ENCODE results near the gene CUEDC1.

CUEDC1 gene

DNA sequence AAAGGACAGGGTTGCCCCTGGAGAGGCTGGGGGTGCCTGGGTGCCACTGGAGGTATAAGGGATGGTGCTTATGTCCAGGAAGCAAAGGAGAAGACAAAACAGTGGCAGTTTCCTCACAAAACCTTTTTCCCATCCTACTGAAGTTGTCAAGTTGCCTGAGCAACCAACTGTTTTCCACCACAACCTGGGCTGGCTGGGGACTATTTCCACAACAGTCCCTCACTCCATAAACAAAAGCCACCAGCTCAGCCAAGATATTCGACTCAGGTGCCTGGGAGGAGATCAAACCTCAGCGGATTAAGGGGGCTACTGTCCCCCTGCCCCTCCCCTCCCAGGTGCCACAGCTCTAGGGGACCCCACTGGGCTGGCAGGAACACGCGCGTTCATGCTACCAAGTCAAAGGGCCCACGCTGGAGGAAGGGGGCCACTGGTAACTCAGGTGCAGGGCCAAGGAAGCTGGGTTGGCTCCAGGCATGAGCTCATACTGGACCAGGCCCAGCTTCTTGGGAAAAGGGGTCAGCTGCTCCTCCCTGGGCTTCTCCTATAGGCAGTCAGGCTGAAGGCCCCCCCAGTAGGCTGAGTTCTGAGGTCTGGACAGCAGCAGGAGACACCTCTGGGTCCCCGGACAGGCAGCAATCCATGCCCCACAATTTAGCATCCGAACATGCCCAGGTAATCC, 59.7 kb downstream of the CUEDC1 start:
- no peak for DNase-seq (ENCODE audit: low spot score)

DNA sequence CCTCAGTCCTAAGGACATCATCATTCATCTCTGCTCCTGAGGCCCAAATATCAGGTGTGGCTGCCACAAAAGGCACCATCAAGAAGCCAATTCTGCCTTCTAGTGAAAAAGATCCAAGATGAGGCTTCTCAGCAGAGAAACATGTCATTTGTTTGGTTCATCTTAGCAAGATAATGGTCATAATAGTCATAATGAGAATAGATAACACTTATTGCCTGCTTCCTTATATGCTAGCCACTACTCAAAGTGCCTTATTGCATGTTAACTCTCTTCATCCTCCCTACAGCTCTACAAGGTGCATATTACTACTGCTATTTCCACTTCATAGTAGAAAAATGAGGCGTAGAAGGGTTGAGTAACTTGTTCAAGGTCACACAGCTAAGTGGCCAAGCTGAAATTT, 60.4 kb downstream of the CUEDC1 start:
- DNase-seq (ENCODE audit: low spot score), result no peak

DNA sequence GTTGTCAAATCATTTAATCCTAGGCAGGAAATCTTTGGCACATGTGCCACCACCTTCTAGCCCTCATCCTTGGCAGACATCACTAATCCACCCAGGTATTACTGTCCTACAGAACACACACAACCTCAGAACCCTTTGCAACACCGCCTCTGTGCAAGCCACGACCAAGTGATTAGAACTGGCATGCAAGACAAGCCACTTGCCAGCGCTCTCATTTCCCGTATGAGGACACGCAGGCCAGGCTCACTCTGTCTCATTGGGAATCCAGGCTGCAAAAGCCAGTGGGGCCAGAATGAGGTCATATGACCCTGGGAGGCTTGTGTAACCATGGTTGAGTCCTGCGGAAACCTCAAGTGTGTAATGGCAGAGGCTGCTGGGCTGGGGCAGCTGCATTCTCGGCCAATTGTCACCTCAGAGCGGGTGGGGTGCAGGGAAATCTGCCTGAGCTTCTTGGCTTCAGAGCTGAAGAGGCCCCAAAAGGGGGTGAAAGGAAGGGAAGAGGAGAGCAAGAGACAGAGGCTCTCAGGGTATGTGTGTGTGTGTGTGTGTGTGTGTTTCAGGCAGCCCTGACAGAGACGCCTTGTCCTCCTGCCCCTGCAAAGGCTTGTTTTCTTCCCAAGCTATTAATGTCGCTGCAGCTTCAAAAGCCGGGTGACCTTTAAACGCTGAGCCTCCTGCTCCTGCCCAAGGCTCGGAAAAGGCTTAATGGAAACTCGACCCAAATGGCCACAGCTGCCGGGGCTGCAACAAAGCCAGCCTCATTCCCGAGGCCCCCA, 62.2 kb downstream of the CUEDC1 start:
- DNase-seq (ENCODE audit: low spot score), result peak; percentile 83

DNA sequence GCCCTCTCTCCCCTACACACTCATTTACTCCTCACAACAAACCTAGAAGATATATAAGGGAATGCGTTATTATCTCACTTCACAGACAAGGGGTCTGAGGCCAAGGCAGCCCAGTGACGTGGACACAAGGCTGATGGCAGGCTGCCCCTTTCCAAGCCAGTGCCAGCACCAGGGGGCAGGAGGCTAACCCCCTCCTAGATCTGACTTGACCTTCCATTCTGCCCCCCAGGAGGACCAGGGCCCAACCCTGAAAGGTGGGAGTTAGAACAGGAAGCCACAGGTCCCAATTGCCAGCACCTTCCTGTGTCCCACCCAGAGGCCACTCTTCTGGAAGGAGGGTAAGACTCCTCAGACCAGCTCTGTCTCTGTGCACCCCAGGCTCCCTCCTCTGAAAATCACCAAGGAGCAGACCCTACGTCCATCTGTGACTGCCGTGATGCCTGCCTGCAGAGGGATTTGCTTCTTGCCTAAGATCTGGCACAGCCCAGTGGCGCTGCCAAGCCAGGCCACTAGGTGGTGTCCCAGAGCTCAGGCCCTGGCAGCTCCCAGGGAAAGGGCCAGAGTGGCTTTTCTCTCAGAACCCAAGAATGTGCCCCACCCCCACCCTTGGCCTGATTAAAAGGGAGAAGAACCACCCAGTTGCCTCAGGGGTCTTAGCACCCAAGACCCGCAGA, 62.9 kb downstream of the CUEDC1 start:
- DNase-seq (ENCODE audit: low spot score), result peak; percentile 95

DNA sequence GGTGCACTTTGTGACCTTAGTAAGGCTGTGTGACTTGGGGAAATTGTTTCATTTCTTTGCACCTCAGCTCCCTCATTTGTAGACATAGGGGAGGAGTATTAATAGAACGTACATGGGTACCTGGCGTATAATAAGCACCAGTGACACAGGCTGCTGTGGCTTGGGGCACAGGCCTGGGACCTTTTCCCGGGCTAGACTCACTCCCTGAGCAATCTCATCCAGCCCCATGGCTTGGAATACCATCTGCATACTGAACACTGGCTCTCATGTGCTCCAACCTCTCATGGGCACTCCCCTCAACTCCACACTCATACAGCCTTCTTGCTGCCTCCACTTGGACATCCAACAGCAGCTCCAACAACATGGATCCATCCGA, 64.4 kb downstream of the CUEDC1 start:
- DNase-seq (ENCODE audit: low spot score), result no peak

DNA sequence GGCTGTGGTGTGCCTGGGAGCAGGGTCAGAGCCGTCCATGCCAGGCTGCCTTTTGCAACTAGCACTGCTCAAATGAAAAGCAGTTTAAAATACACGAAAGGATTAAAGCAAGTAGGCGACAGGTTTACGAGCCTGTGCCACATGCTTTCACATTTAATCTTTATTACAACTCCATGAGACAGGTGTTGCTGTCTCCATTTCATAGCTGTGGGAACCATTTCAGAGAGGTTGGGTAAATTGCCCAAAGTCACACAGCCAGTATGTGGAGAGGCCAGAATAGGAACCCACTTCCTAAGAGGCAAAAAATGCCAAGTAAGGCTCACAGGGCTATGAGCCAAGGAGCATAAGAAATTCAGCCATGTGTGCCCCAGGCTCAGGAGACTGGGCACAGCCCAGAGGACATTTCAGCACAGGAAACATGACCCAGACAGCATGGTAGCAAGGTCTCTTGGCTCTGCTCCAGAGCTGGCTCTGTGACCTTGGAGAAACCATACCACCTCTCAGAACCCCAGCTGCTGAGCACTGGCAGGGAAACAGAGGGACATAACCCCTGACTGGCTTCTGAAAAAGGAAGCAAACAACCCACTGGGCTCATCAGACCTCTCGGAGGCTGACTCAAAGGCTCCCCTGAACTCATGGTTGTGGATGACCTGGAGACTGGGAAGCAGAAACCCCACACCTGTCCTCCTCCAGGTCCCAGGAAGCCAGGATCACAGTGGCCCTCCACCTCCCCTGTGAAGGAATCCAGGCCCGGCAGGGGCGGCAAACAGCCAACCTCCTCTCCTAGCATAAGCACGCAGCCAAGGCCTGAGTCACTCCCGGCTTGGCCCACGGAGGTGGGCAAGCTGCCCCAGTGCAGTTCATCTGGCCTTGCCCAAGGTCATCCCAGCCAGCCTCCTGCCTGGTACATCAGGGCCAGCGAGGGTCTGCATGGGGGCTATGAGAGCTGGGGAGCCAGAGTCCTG, 65.0 kb downstream of the CUEDC1 start:
- DNase-seq (ENCODE audit: low spot score), result no peak

DNA sequence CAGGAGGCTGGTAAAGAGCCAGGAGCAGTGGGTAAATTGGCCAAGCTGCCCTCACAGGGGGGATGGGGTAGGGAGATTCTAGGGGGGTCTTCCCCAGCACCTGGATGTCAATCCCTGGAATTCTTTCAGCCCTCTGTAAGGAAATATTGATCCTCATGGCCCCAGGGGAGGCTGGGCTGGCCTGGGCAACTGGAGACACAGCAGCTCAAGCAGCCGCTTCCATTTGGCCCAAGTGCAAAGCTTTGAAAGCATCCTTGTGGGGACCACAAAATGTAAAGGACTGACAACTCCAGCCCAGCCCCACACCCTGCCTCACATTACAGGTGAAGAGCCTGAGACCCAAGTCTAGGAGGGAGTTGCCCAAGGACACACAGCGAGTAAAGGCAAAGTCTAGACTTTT, 66.0 kb downstream of the CUEDC1 start:
- DNase-seq (ENCODE audit: low spot score), result no peak

DNA sequence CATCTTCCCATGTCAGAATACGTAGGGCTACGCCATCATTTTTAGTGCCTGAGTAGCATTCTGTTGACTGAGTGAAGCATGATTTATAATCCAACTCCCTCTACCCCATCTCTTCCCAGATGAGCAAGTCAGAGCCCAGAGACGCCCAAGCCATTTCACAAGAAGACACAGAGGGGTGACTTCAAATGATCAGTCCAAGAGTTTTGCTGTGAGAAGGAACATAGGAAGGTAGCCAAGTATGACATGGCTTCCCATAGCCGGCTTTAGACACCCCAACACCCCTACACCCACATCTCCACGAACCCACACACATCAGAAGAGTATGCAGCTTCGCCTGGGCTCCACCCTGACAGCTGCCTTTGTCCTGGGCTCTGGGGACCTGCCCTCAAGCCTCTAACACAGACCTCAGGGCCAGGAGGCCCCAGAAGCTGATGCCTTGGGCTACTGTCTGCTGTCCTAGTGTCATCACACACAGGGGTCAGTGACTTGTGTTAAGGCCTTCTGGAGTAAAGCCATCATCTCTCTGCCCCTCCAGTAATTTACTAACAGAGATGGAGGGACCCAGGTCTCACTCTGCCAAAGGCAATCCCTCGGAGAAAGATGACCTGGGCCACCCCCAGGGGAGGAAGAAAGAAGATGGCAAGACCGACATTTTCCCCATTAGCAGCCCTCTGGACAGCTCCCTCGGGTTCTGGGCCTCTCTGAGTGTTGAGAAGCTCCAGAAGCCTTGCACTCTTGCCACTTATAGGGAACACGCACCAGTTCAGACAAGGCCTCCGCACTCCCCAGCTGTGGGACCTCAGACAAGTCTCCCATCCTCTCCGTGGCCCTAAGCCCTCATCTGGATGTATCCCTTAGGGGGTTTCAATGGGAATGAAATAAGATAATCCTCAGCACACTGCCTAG, 66.6 kb downstream of the CUEDC1 start:
- no peak for DNase-seq (ENCODE audit: low spot score)

DNA sequence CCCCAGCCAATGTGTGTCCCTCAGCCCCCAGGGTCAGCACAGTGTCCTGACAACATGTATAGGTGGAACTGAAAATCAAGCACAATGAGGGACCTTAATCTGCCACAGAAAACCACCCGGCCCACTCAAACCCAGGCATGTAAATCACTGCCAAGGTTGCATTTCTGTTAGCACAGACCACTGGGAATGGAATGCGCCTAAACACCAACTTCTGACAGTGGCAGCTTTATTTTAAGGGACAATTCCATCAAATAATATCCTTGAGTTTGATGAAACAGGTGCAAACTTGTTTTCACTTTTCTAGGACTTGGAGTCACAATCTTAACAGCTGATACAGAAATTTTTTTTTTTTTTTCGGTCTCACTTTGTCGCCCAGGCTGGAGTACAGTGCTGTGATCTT, 68.1 kb downstream of the CUEDC1 start:
- DNase-seq (ENCODE audit: low spot score), result no peak

DNA sequence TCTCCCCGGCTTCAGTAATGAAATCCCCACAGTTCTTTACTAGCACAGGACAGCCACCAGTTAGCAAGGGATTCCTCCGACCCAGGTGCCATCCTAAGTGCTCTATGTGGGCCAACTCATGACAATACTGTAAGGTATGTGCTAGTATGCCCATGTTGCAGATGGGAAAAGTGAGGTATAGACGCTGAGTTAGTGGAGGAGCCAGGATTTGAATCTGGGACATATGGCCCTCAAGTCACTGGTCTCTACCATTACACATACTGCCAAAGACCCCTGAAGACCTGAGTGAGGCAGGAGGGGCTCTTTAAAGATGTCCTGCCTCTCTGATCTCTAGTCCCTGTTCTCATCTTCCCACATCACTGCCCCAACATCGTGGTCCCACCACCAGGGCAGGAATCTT, 69.2 kb downstream of the CUEDC1 start:
- no peak for DNase-seq (ENCODE audit: low spot score)

DNA sequence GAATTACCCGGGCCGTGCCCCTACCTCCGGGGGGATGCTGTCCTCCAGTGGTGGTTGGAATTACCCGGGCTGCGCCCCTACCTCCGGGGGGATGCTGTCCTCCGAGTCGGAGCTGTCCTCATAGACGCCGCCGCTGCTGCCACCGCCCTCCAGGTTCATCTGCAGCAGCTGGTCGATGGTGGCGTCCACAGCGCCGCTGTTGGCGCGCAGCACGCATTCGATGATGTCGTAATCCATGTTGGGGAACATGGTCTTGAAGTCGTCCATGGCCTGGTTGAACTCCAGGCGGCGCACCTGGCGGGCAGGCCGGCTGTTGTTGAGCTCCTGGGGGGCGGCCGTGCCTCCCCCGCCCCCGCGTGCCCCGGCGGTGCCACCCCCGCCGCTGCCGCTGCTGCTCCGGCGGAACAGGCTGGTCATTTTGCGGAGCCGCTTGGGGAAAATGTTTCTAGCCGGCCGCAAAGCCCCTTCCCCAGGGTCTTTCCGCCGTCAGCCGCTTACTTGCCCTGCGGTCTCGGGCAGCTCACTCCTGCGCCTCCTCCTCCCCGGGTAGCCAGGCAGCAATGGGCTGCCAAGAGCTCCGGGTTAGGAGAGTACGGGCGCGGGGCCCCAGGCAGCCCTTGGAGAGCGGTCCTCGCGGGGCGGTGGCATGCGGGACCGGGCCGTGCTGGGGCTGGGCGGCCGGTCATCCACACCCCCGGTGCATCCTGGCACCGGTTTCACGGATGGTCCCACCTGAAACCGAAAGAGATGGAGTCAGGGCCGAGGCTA, 69.9 kb downstream of the CUEDC1 start:
- DNase-seq (ENCODE audit: low spot score), result no peak

DNA sequence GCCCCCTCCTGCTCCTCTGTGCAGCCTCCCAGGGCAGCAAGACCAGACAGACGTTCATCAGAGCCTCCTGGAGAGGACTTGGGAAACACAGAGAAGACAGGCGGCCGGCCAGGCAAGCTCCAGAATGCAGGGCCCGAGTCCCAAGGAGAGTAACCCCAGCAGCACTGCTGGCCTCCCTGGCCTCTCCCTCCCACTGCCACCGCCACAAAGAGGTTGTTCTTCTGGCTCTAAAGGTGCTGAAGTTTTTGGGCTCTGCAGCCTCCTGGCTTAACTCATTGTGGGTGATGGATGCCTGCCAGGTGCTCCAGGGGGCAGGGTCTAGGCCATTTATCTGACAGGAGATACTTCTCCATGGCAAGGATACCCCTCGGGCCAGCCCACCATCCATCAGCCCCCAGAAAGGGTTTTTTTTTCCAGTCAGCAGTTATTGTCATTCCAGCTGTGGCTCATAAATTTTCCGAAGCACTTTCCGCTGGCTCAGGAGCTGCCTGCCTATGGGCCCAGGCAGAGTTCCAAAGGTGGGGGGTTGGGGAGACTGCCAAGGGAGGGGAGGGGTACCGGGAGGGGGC, 73.3 kb downstream of the CUEDC1 start:
- no peak for DNase-seq (ENCODE audit: low spot score)

DNA sequence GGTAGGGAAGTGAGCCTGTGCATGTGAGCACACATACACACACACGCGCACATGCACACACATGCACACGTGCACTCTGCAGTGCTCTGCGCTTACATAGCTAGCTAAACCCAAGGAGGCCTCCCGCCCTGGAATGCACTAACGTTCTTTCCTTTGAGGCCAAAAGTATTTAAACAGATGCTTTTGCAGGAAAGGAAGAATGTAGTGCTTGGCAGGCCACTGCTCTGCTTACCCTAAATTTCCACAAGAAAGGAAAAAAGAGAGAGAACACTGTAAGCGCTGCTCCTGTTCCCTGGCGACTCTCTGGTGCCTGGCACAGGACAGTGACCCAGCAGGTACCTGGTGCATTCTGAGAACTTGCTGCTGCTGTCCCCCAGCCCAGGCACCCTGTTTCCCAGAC, 74.1 kb downstream of the CUEDC1 start:
- DNase-seq (ENCODE audit: low spot score), result no peak

DNA sequence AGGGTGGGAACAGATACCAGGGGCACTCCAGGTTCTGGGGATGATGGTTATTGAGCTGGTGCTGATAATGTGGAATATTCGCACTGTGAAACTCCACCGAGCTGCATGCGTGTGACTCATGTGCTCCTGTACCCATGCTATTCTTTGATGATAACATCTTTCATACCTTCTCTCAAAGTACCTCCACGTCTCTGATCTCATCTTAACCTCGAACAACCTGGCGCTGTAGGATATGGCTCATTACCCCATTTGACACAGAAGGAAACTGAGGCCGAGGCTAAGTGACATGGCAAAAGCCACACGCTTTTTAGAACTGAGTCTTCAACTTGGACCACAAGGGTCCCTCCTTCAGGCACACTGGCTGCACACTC, 75.1 kb downstream of the CUEDC1 start:
- no peak for DNase-seq (ENCODE audit: low spot score)

DNA sequence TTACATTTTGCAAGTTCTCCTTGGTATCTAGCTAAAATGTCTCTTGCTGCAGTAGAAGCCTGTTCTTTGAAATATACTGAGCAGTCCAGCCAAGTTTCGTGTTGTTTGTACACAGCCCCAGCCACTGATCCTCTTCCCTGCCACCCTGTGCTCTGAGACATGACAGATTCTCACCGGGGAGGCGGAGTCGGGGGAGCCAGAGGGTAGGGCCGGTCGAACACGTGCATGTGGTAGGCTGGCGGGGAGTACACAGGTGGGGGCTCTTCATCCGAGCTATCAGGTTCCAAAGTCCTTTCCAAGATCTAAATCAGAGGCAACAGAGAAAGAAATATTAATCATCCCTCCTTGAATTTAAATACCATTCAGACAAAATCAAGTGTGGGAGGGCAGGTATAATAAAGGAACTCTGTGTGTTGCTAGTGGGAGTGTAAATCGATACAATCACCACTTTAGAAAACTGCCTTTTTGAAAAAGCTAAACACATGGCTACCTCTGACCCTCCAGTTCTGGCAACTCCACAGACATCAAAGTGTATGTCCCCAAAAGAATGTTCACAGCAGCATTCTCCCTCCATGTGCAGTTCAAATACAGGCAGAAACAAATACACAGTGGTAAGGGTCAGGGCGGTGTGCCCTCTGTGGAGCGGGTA, 75.7 kb downstream of the CUEDC1 start:
- no peak for DNase-seq (ENCODE audit: low spot score)

DNA sequence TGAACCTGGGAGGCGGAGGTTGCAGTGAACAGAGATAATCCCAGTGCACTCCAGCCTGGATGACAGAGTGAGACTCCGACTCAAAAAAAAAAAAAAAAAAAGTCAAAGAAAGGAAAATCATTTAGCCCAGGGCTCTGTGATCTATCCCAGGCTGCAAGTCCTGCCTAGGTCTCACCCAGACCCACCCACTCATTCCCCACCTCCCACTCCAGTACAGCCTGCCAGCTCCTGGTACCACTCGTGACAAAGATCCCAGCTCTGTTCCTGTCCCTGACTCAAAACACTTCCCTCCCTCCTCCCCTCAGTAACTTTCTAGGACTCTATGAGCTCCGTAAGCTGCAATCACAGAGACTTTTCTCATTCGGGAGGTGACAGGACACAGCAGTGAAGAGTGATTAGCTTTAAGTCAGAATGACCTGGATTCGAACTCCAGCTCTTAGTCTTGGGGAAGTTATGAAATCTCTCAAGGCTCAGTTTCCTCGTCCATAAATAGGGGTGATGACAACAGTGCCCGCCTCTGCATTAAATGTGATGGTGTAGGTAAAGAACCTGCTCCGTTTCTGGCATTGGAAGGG, 77.3 kb downstream of the CUEDC1 start:
- DNase-seq (ENCODE audit: low spot score), result no peak

DNA sequence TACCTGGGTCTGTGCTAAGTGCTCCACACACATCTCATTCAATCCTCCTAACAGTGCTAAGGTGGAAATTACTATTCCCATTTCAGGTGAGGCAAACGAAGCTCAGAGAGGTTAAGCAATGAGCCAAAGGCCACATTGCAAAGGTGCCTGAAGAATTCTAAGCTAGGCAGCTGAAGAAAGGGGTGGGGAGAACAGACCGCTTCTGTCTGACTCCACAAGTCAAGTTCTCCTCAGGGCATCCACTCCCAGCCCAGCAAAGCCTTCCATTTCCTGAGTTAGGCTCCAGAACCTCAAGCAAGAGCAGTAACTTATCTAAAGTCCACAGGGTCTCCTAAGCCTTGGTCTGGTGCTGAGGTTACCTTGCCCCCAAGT, 78.4 kb downstream of the CUEDC1 start:
- no peak for DNase-seq (ENCODE audit: low spot score)

DNA sequence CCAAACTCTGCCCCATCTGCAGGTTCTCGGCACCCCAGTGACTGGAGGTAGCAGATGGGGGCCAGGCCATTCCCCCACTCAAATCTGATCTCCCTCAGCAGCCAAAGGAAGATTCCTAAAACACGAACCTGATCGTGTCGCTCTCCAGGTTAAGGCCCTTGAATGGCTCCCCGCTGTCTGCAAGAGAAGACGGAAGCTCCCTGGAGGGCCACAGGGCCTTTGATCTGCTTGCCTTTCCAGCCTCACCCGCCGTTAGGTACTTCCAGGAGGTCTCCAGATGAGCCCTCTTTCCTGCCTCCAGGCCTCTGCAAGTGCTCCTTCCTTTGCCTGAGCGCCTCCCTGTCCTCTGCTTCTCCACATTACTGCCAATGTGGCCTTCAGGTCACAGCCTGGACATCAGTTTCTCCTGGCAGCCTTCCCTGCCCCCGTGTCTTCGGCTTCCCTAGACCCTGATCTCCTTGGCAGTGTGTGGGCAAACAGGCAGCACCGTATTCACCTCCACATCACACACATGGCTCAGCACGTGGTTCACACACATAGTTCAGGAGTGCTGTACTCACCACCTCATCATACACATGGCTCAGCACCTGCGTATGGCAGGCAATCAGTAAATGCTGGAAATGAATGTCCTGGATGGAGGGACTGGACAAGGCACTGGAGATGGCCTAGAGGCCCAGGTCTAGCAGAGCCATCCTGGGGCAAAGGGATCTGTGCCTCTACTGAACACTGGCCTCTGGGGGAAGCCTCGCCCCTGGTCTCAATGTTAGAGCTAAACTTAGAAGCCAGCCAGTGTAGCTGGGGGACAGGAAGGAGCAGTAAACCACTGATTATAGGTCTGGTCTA, 79.0 kb downstream of the CUEDC1 start:
- no peak for DNase-seq (ENCODE audit: low spot score)

All from ecto neural progenitor cell (in vitro differentiated cells).